Kidney (tissue), 22 donors: ENCODE data around the gene RPS3. TPM values are rescaled to one million over a fixed set of nuclear protein-coding genes. Genes with fewer than 3 reads are reported as not detected.
A peak's percentile ranks its signal among the peaks of the same experiment; 100 is the strongest.

Source experiments
- DNase-seq, 5 donors: peaks; one replicate each; pipeline ENCODE4 v3.0.0-alpha.2; 2013 to 2020
- FAIRE-seq: peaks from 2 replicates; lab custom pipeline; 2012; peaks lifted over from hg19 to GRCh38; lab: Jason Lieb, UNC
- H3K27ac ChIP-seq, 2 donors: one replicate each; pipeline ENCODE4 v1.7.0; 2013; ENCODE audit warnings: low read depth in 2 of 2, low read length in 2 of 2, inconsistent platforms in 1 of 2
- H3K27me3 ChIP-seq: one replicate; pipeline ENCODE4 v1.7.1; 2013; ENCODE audit warnings: low read length, inconsistent platforms; ENCODE audit not compliant: control insufficient read depth, insufficient read depth
- H3K36me3 ChIP-seq, 3 donors: one replicate each; pipeline versions ENCODE4 v1.7.0 to v1.7.1; 2013; ENCODE audit warnings: low read length in 3 of 3, control low read depth in 1 of 3, inconsistent platforms in 1 of 3; ENCODE audit not compliant: insufficient read depth in 3 of 3, control insufficient read depth in 2 of 3
- H3K4me1 ChIP-seq, 3 donors: one replicate each; pipeline versions ENCODE4 v1.7.0 to v1.7.1; 2013; ENCODE audit warnings: low read length in 3 of 3, inconsistent platforms in 1 of 3, low read depth in 1 of 3; ENCODE audit not compliant: control insufficient read depth in 2 of 3, insufficient read depth in 2 of 3
- H3K4me3 ChIP-seq, 3 donors: one replicate each; pipeline versions ENCODE4 v1.7.0 to v1.8.1; 2013; ENCODE audit warnings: low read length in 3 of 3, control low read depth in 1 of 3, inconsistent platforms in 1 of 3
- H3K9ac ChIP-seq, 3 donors: one replicate each; pipeline versions ENCODE4 v1.7.0 to v1.7.1; 2013; ENCODE audit warnings: low read length in 3 of 3, control low read depth in 1 of 3, inconsistent platforms in 1 of 3
- H3K9me3 ChIP-seq, 3 donors: one replicate each; pipeline versions ENCODE4 v1.7.0 to v1.7.1; 2013; ENCODE audit warnings: low read length in 3 of 3, control low read depth in 1 of 3, inconsistent platforms in 1 of 3; ENCODE audit not compliant: control insufficient read depth in 2 of 3, insufficient read depth in 1 of 3
- CTCF ChIP-seq: IDR thresholded peaks from 3 replicates; pipeline ENCODE4 v1.5.1; 2012; ENCODE audit warnings: mild to moderate bottlenecking, moderate library complexity, borderline replicate concordance; ENCODE audit not compliant: insufficient read depth; ENCODE audit errors: extremely low read depth
- intact Hi-C: fragments of 100-400 bp; cut with DNase I; formaldehyde crosslinking; loops from one replicate; pipeline ENCODE4 v1.11.1; 2022
- long read RNA-seq, 10 donors: library from polyadenylated mRNA in 1 of 10; unstranded in 1 of 10; transcript quantifications; one replicate each; pipeline ENCODE4 v2.0.0 and lab custom pipeline, GENCODE V29; 2021 to 2026
- polyA plus RNA-seq: library from polyadenylated mRNA; stranded (reverse); fragments of 350-450 nt; fragmentation: Illumina TruSeq; extraction: RNeasy Lipid Tissue Mini Kit (QIAGEN cat#74804); gene quantifications from one replicate; pipeline ENCODE4 v1.2.3, GENCODE V29; 2014; ENCODE audit warnings: low read depth, low replicate concordance; ENCODE audit not compliant: insufficient read depth
- total RNA-seq: library from RNA; stranded (reverse); fragmentation: NEBNext Ultra II Directional; extraction: Animal tissue kit (Norgen Biotek cat#: 25700); gene quantifications from one replicate; pipeline ENCODE4 v1.2.1, GENCODE V29; 2021
- donor health status: control.
- donor health status: control.
- donor health status: control.
- donor health status: control.
- donor health status: control.
- donor health status: DM: yes; HTN: yes; CAD: no.
- donor health status: Normal renal cell carcinoma (clear cell type).

Gene RPS3
- total RNA-seq (1,724 TPM), polyA plus RNA-seq (1,510 TPM)
- long read RNA-seq, donor 1, transcript RPS3-217 (7 exons, 2,097 nt) = major isoform, 952 of 1,622 reads
- long read RNA-seq, donor 1, transcript RPS3-203 (6 exons, 866 nt) = minor isoform, 34 of 1,622 reads
- long read RNA-seq, donor 1, partial matches to known transcripts = 600 of 1,622 reads
- long read RNA-seq, donor 1, other reads (novel, unspliced or antisense) = 25 of 1,622 reads
- long read RNA-seq, donor 2, transcript RPS3-214 (4 exons, 1,878 nt) = minor isoform, 6 of 1,464 reads
- long read RNA-seq, donor 2, transcript RPS3-203 (6 exons, 866 nt) = minor isoform, 72 of 1,464 reads
- long read RNA-seq, donor 2, transcript RPS3-217 (7 exons, 2,097 nt) = major isoform, 902 of 1,464 reads
- long read RNA-seq, donor 2, partial matches to known transcripts = 407 of 1,464 reads
- long read RNA-seq, donor 2, other reads (novel, unspliced or antisense) = 67 of 1,464 reads
- long read RNA-seq, donor 3, transcript RPS3-209 (7 exons, 1,306 nt) = minor isoform, 5 of 1,708 reads
- long read RNA-seq, donor 3, transcript RPS3-214 (4 exons, 1,878 nt) = minor isoform, 19 of 1,708 reads
- long read RNA-seq, donor 3, transcript RPS3-217 (7 exons, 2,097 nt) = major isoform, 986 of 1,708 reads
- long read RNA-seq, donor 3, transcript RPS3-203 (6 exons, 866 nt) = minor isoform, 112 of 1,708 reads
- long read RNA-seq, donor 3, partial matches to known transcripts = 443 of 1,708 reads
- long read RNA-seq, donor 3, other reads (novel, unspliced or antisense) = 133 of 1,708 reads
- long read RNA-seq, donor 4, transcript RPS3-203 (6 exons, 866 nt) = minor isoform, 27 of 928 reads
- long read RNA-seq, donor 4, transcript RPS3-217 (7 exons, 2,097 nt) = major isoform, 735 of 928 reads
- long read RNA-seq, donor 4, partial matches to known transcripts = 138 of 928 reads
- long read RNA-seq, donor 4, other reads (novel, unspliced or antisense) = 20 of 928 reads
- long read RNA-seq, donor 5, transcript RPS3-217 (7 exons, 2,097 nt) = major isoform, 68 of 114 reads
- long read RNA-seq, donor 5, transcript RPS3-203 (6 exons, 866 nt) = minor isoform, 6 of 114 reads
- long read RNA-seq, donor 5, partial matches to known transcripts = 38 of 114 reads
- long read RNA-seq, donor 5, other reads (novel, unspliced or antisense) = 0 of 114 reads
- long read RNA-seq, donor 6, transcript RPS3-217 (7 exons, 2,097 nt) = major isoform, 2,354 of 4,286 reads
- long read RNA-seq, donor 6, transcript RPS3-209 (7 exons, 1,306 nt) = minor isoform, 11 of 4,286 reads
- long read RNA-seq, donor 6, transcript RPS3-203 (6 exons, 866 nt) = minor isoform, 230 of 4,286 reads
- long read RNA-seq, donor 6, transcript RPS3-214 (4 exons, 1,878 nt) = minor isoform, 18 of 4,286 reads
- long read RNA-seq, donor 6, partial matches to known transcripts = 1,380 of 4,286 reads
- long read RNA-seq, donor 6, other reads (novel, unspliced or antisense) = 280 of 4,286 reads
- long read RNA-seq, donor 7, transcript RPS3-217 (7 exons, 2,097 nt) = major isoform, 421 of 482 reads
- long read RNA-seq, donor 7, partial matches to known transcripts = 54 of 482 reads
- long read RNA-seq, donor 7, other reads (novel, unspliced or antisense) = 2 of 482 reads
- long read RNA-seq, donor 8, transcript RPS3-214 (4 exons, 1,878 nt) = minor isoform, 8 of 1,514 reads
- long read RNA-seq, donor 8, transcript RPS3-203 (6 exons, 866 nt) = minor isoform, 125 of 1,514 reads
- long read RNA-seq, donor 8, transcript RPS3-209 (7 exons, 1,306 nt) = minor isoform, 6 of 1,514 reads
- long read RNA-seq, donor 8, transcript RPS3-217 (7 exons, 2,097 nt) = major isoform, 737 of 1,514 reads
- long read RNA-seq, donor 8, partial matches to known transcripts = 490 of 1,514 reads
- long read RNA-seq, donor 8, other reads (novel, unspliced or antisense) = 142 of 1,514 reads
- long read RNA-seq, donor 9, transcript RPS3-217 (7 exons, 2,097 nt) = major isoform, 416 of 767 reads
- long read RNA-seq, donor 9, transcript RPS3-203 (6 exons, 866 nt) = minor isoform, 51 of 767 reads
- long read RNA-seq, donor 9, partial matches to known transcripts = 215 of 767 reads
- long read RNA-seq, donor 9, other reads (novel, unspliced or antisense) = 74 of 767 reads
- long read RNA-seq, donor 10, transcript RPS3-214 (4 exons, 1,878 nt) = minor isoform, 11 of 1,535 reads
- long read RNA-seq, donor 10, transcript RPS3-217 (7 exons, 2,097 nt) = major isoform, 796 of 1,535 reads
- long read RNA-seq, donor 10, transcript RPS3-203 (6 exons, 866 nt) = minor isoform, 70 of 1,535 reads
- long read RNA-seq, donor 10, partial matches to known transcripts = 612 of 1,535 reads
- long read RNA-seq, donor 10, other reads (novel, unspliced or antisense) = 39 of 1,535 reads

GRCh38 chr11:75399344-75400145 lies at the start of gene RPS3:
TSS of gene RPS3 (plus strand) at chr11:75399518. CDS start at chr11:75399548, 30 bp downstream.
- Histone ChIP-seq H3K4me1 (peaks cover 0 to 4% (median 0%) of the 10 kb centered on the region in 3 donors), H3K9me3 (no peaks in the 10 kb centered on the region), H3K9ac (peak within 1 kb of the TSS; percentile 91 to 96 (median 95)), H3K27ac (peak within 1 kb of the TSS; percentile 89 to 95), H3K4me3 (peak within 1 kb of the TSS; percentile 92 to 95 (median 92)), H3K36me3 (peaks cover 20 to 36% (median 23%) of the 10 kb centered on the region in 3 donors), H3K27me3 (no peaks in the 10 kb centered on the region)
- DNase-seq = peak; percentile 94 to 98 (median 96)
- TF ChIP-seq CTCF = peak; percentile 2
- intact Hi-C loops = no loop called here
- no peak for FAIRE-seq

DNA sequence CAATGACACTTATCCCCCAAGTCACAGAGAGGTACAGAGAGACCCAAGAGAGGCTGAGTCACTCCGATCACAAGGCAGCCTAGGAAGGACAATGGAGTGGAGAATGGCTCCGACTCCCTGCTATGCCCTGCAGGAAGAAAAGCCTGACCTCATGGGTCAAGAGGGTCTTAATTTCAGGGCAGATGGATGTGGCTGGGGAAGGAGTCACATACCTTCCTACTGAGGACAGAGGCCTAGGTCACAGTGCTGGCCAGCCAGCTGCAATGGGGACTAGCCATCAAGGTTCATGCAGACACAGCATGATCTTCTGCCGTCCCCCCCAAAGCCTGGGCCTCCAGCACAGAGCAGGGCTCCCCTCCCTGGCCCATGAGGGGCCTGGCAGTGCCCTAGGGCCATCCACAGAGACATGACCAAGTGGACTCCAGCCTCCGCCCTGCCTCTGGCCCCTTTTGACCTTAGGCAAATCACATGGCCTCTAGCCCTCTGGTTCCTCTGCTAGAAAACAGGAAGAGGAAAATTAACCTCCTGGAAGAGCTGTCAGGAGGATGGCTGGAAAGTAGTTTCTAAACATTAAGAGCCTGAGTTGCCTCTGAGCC lies 49.7 kb upstream of the RPS3 start:
- intact Hi-C loops = no loop called here
- TF ChIP-seq CTCF = no peak
- Histone ChIP-seq H3K36me3 (no peaks in the 10 kb centered on the region), H3K9ac (peak overlapping the region in 2 of 3 donors; percentile 18 to 68), H3K27me3 (no peaks in the 10 kb centered on the region), H3K9me3 (no peaks in the 10 kb centered on the region), H3K4me3 (peak overlapping the region in 2 of 3 donors; percentile 20 to 77), H3K4me1 (peaks cover 7 to 57% (median 15%) of the 10 kb centered on the region in 3 donors), H3K27ac (peak overlapping the region in 1 of 2 donors; percentile 77)
- FAIRE-seq = no peak
- DNase-seq = peak in 1 of 5 donors; percentile 82
